Measurements from ENCODE around the gene DNAH8.
A peak's percentile ranks its signal among the peaks of the same experiment; 100 is the strongest.
"Not testable (repeated sequence)": the region's sequence is repeated elsewhere in the genome, so short reads cannot be mapped to it uniquely, and the experiment has no call there.

Gene DNAH8

DNA sequence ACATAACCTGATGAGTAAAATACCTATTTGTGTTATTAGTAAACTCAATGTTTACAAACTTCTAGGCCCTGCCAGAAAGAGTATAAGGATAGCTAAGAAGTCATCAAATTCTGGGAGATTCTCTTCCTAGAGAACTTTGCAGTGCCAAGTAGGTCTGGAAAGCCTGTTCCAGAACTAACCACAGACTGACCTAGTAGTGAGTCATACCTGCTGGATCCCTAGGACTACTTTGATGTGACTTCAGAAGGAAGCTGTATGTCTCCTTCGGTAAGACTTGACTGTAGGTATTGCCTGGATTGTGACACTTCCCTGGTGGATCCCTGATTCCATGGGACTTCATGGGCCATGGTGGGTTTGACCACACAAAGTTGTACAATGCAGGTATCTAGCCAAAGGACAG is 131.7 kb downstream of the DNAH8 start:
- DNase-seq, result no peak

DNA sequence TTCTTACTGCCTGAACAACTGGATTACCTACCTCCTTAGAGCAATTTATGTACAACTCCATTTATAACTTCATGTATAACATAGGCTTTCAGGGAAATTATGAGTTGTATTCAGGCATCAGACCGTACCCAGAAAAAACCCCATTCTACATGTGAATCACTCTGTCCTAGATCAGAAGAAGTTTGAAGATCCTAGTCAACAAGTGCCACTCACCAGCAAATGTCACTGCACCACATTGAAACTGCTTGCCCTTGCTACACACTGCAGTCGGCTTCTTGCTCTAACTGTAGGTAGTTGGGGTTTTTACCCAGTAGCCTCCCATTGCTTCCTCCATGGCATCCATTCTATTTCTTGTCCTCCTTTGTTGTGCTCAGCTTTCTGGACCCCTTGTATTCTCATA is 132.4 kb downstream of the DNAH8 start:
- no peak for DNase-seq

DNA sequence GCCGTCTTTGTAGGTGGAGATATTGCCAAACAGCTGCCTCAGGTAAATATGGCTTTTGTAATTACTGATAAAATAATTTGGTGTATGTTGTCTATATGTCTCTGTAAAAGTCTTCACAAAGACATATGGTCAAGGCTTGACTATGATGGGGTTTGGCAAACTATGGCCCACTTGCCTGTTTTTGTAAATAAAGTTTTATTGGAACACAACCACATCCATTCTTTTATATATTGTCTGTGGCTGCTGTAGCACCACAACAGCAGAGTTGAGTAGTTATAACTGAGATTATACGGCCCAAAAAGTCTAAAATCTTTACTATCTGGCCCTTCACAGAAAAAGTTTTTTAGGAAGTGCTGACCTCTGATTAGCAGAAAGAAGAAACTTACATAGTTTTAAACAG is 133.6 kb downstream of the DNAH8 start:
- no peak for DNase-seq

DNA sequence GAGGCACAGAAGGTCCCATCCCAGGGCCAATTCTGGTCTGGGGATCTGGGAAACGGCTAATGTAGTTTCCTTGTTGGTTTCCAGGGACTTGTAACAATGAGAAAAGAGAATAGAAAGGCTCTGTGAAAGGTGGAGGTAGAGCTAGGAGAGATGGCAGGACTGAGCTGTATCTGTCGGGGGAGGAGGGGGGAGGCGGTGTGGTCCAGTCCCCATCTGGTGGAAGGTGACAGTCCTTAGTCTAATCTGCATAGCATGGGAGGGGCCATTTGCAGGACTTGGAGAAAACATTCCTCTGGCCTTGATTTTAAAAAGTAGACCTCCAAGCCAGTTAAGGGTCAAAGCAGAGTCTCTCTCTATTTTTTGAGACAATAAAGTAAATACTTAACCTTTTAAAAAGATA is 137.1 kb downstream of the DNAH8 start:
- DNase-seq, result no peak

DNA sequence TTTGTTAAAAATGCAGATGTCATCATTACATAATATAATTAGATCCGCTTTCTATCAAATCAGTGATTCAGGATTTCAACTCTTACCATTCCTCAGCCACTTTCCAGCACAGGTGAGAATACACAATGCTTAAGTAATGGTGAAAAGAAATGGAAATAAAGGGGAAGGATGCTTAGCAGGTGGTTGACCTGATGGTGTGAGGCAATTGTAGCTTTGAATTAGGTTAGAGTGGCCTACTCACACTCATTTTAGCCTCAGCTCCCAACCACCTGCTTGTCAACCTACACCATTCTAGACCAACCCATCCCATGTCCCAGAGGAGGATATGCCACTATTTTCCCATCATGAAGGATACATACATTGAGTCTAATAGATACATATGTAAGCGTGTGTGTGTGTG is 138.1 kb downstream of the DNAH8 start:
- no peak for DNase-seq

DNA sequence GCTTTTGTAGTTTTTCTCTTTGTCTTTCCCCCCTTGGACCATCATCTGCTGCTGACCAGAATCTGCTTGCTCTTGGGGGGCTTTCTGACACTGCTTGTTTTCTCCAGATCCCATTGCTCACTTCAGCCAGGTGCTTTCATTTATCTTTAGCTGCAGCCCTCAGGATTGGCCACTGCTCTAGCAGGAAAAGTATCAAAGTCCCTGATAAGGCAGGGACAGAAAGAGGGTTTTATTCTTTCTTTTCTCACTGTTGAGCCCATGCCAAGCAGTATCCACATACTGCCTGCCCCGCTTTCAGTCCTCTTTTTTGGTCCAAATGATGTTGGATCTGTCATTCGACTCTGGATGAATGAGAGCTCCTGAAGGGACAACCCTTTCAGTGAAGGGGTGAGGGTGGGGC is 141.4 kb downstream of the DNAH8 start:
- no peak for DNase-seq

DNA sequence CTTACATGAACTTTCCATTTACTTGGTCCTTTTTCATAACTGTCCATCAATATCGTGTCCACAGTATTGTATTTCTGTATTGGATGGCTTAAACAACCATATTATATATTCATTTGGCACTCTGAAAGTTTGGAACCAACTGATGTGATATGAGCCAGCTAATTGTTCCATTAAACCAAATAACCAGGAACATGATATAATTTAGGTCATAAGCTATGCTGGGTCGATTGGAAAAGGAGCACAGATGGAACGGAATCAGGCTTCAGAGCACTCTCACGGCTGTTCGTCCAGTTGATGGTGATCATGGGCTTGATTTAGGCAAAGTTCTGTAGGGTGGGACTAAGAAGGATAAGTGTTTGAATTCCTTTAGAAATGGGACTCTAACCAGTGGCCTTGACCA is 142.7 kb downstream of the DNAH8 start:
- DNase-seq, result no peak

DNA sequence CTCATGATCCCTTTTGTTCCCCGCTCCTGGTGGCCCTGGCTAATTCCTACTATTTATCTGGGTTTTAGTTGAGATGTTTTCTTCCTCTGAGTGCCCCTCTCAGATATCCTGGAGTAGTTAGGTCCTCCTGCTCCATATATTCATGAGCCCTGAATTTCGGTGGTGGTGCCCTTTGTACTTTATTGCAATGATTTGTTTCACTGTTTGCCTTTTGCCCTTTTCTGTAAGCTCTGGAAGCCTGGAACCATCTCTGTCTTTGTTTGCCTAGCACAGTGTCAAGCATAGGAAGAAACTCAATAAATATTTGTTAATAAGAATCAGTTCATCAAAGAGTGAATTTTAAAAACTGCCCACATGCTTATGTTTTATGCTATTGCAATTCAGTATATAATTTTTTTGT is 144.9 kb downstream of the DNAH8 start:
- DNase-seq, result no peak

DNA sequence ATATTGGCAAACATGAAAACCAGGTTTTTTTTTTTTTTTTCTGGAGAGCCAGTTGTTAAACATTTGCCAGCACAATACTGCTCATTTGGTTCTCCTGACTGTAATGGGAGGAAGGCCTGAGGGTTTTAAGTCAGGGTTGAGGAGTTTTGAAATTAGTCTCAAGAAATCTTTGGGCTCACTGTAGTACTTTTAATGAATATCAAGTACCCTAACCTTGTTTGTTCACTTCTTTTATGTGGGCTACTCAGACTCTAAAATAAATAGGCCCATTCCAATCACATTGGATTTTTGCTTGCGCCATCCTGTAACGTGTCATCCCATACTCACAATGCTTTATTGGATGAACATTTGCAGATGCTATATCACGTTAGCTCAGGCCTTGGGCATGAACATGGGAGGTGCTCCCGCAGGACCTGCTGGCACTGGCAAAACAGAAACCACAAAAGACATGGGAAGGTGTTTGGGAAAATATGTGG is 146.9 kb downstream of the DNAH8 start:
- DNase-seq, result no peak

DNA sequence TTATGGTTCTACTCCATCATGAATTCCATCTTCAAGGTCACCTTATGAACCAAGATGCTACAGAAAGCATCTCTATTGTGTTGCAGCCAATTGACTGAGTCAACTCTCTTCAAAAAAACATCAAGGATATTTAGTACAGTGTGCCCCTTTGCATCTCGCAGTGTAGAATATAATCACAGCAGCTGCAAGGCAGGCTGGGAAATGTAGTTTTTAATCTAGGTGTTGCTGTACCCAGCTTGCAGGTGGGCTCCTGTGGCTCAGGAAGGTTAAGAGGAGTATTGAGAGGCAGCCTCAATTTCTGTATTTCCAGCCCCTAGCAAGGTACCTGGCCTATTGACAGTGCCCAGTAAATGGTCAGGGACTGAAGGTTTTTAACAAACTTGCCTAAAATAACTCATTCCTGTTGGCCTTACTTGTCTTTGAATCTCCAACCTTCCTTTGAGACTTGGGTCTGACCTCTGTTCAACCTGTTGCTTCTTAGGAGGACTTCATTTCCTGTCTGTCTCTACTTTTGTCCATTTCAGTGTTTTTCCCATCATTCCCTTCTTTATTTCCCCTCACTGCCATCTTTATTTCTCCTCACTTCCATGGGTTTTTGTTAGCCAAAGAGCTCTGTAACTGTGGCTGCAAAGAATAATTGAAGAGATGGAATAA is 150.5 kb downstream of the DNAH8 start:
- DNase-seq, result no peak

DNA sequence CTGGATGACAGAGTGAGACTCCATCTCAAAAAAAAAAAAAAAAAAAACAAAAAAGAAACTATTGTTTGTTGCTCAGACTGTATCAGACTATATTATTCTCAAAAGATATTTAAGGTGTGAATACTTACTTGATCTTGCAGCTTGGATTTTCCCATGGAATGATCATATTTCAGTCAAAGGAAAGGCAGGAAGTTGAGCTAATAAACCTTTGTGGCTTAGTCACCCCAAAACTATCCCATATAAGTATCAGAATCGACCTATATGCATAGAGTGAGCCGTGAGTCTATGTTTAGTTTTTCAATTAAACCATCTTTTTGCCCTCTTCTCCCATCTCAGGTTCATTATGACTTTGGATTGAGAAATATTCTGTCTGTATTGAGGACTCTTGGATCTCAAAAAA is 152.6 kb downstream of the DNAH8 start:
- DNase-seq, result no peak

DNA sequence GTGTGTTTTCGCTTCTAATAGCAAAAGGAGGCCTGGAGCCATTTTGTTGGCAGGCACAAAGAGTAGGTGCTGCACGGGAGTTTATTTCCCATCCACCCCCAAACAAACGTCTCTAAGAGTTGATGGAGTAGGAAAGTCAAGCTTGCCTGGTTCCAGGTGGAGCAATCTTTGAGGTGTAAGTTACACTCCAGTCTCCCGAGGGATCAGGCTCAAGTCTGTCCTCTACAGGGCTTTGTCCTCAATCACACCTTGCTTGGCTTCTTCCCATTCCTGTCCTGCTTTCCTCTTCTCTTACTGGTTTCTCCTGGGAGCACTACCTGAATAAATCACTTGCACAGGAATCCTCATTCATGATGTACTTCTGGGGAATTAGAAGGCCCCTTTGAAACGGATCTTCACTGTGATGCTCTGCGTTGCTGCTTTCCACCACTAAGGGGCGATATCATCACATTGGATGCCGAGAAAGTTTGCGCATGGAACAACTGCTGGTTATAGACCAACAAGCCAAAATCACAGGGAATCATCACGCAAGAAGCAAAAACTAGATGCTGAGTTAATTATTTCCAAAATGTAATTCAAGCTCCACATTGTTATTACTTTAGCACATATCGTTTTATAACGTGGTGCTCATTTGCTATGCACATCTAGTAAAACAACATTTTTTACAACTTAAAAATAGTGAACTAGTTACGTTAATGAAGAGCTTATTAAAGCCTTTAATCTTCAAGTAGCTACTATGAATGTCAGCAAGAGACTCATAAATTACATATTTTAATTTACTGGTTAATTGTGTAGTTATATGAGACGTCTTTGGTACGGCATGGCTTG is 156.8 kb downstream of the DNAH8 start:
- peak; percentile 2 for DNase-seq

DNA sequence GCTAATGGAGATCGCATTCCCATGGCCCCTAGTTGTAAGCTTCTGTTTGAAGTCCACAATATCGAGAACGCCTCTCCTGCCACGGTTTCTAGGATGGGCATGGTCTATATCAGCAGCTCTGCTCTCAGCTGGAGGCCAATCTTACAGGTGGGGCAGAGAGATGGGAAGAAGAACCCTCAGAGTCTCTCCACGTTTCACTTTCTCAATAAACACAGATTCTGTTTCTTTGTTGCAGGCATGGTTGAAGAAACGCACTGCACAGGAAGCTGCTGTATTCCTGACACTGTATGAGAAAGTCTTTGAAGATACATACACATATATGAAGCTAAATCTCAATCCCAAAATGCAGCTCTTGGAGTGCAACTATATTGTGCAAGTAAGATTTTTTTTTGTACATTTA is 157.9 kb downstream of the DNAH8 start:
- no peak for DNase-seq

DNA sequence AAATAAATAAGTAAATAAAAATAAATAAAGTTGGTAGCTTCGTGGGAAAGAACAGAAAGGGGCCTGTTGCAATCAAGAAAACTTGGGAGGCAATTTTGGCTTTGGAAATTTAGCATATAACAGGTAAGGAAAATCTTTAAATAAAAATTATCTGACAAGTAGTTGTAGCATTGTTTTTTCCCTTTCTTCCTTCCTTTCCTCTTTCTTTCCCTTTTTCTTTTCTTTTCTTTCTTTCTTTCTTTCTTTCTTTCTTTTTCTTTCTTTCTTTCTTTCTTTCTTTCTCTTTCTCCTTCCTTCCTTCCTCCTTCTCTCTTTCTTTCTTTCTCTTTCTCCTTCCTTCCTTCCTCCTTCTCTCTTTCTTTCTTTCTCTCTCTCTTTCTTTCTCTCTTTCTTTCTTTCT is 158.7 kb downstream of the DNAH8 start:
- DNase-seq, result not testable (repeated sequence)

DNA sequence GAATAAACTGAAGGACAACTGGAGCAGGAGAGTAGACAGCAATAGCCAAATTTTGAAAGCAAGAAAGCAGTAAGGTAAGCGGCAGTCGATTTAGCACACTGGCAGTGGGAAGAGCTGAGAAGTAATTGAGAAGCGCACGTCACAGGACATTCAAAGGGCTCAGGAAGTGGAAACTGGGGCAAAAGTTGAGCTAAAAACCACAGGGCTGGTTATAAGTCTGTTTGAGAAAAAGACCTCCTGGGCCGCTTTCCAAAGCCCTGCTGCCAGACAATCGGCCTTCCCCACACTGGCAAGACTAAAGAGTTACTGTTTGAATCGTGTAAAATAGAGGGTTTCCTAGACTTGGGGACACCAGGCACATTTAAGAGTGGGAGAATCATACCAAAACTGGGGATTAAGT is 161.4 kb downstream of the DNAH8 start:
- peak; percentile 48 for DNase-seq

DNA sequence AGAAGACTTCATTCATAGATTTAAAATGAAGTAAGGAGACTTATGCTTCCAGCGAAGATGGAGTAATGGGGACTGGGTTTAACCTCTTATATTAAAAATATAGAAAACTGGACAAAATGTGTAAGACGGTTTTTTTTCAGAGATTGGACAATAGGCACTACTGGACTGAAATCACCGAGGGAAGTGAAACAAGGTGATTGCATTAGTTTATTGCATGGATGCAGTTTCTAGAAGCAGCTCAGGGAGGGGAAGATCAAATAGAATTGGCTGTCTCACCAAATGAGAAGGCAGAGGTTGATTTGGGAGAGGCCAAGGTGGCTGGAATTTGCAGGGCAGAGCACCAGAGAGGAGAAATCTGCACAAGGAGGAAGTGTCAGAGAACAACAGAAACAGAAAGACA is 162.6 kb downstream of the DNAH8 start:
- DNase-seq, result peak; percentile 36

DNA sequence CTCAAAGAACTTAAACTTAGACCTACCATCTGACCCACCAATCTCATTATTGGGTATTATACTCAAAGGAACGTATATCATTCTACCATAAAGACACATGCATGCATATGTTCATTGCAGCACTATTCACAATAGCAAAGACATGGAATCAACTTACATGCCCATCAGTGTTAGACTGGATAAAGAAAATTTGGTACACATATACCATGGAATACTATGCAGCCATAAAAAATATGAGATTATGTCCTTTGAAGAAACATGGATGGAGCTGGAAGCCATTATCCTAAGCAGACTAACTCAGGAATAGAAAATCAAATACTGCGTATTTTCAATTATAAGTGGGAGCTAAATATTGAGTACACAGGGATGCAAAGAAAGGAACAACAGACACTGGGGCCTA is 167.0 kb downstream of the DNAH8 start:
- no peak for DNase-seq

DNA sequence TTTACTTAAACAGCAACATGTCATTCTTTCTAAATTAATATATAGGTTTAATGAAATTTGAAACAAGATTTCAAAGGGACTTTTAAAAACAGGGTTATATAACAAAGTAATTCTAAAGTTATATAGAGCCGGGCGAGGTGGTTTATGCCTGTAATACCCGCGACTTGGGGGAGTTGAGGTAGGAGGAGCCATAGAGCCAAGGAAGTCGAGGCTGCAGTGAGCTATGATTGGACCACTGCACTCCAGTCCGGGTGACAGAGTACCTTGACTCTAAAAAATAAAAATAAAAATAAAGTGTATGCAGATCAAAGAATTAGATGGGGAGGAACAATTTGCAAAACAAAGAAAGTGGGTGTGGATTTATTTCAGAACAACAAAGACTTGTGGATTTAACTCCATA is 182.4 kb downstream of the DNAH8 start:
- DNase-seq, result no peak

DNA sequence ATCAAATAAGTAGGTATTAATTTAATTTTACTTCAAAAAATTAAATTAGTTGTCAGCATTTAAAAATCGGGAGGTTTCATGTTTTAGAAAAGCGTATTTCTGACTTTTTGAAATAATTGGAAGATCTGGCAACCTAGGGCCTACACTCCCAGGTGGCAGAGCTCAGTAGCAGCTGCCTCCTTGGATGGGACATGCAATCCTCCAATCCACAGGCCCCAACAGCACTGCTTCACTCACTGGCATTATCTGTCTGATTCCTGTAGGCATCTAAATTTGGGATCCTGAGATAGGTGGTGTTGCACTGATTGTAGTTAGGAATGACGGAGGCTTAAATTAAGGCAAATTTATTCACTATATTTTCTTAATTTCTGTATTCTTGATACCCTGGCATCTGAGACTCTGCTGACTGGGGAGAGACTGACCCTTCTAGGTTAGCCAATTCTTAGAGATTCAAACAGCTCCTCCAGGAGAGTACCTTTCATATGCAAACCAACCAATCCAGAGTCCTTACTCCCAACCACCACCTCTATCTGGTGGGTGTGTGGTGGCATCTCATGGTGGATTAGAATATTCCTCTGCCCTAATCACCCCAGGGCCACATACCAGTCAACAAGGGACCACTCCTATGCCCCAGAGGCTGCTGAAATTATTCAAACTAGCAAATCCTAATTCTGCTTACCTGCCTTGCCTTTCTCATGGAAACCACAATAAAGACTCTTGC is 186.9 kb downstream of the DNAH8 start:
- DNase-seq, result no peak

DNA sequence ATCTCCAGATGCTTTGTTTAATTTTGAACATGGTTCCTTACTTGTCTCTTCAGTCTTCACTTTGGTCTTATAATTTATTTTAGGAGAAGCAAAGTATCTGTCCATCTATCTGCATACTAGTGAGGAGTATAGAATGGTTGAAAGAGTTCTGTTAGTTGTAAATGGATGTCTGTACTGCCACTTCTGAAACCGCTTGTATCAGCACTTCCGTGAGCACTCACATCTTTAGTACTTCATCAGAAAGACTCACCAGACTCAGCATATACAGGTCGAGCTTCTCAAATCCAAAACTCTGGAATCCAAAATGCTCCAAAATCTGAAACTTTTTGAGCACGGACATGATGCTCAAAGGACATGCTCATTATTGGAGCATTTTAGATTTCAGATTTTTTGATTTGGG is 191.5 kb downstream of the DNAH8 start:
- DNase-seq, result no peak

DNA sequence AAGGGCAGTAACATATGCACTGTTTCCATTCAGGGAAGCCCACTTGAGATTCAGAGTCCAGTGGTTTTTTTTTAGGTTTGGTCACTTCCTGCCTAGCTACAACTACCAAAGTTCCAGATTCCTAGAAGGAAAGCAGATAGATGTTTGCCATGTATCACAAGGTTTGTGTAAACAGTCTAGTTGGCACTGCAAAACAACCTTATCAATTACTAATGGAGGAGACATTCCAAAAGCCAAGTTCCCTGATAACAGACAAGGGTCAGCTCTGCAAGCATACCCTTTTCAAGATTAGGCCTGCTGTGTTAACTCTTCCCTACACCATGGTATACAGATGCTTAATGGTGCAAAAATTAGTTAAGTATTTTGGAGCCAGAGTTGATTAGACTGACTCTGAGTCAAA is 192.2 kb downstream of the DNAH8 start:
- no peak for DNase-seq

DNA sequence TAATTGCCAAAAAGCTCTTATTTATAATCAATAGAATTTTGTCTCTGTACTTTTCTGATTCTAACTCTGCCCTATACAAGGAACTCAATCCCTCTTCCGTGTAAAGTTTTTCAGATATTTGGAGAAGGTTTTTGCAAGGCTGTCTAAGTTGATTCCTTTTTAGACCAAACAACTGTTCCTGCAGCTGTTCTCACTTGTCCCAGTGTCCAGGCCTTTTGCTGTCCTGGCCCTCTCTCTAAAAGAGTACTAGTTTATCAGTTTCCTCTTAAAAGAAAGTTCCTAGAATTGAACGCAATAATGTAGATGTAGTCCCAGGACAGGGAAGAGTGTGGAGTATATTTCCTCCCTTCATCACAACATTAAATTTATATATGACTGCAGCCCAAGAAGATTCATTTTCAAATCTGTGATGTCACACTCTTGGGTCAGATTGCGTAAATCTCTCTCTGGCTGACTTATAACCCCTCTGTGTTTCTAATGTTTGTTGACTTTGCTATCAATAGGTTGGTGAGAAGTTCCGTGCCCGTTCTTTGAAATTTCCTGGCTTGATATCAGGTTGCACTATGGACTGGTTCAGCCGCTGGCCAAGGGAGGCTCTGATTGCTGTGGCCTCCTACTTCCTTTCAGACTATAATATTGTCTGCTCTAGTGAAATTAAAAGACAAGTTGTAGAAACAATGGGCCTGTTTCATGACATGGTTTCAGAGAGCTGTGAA is 194.1 kb downstream of the DNAH8 start:
- no peak for DNase-seq

DNA sequence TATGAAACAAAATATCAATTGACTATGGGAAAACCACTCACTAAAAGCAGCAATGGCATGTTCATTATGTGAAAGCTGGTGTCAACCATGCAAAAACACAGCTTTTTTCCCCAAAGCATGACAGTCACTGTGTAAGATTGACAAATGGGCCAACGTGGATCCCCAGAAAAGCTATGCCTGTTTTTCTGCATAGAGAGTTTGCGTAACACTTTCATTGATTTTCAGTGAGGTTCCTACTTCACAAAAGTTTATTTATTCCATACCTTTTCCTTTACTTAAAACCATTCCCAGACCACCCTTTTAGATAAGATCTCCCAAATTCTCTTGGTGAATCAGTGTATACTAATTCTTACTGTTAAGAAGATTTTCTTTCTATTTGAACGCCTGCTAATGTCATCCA is 195.1 kb downstream of the DNAH8 start:
- no peak for DNase-seq
